Endothelial cell (in vitro differentiated cells): Measurements from ENCODE around the gene SAMD4B. TPM values are rescaled to one million over a fixed set of nuclear protein-coding genes. Genes with fewer than 3 reads are reported as not detected.
"Not testable (repeated sequence)": the region's sequence is repeated elsewhere in the genome, so short reads cannot be mapped to it uniquely, and the experiment has no call there.

Experiments
- DNase-seq: peaks from one replicate; pipeline ENCODE4 v3.0.0; 2021; ENCODE audit warnings: low spot score
- H3K27ac Mint-ChIP-seq: one replicate; pipeline ENCODE4 v1.8.0; 2021; ENCODE audit warnings: mixed read lengths, inconsistent platforms; ENCODE audit not compliant: unreplicated experiment
- H3K27me3 Mint-ChIP-seq: one replicate; pipeline ENCODE4 v1.8.0; 2021; ENCODE audit warnings: mild to moderate bottlenecking, moderate library complexity, mixed read lengths, inconsistent platforms; ENCODE audit not compliant: unreplicated experiment
- H3K36me3 Mint-ChIP-seq: one replicate; pipeline ENCODE4 v1.8.0; 2021; ENCODE audit warnings: mild to moderate bottlenecking, low read depth, mixed read lengths, inconsistent platforms; ENCODE audit not compliant: unreplicated experiment
- H3K4me1 Mint-ChIP-seq: one replicate; pipeline ENCODE4 v1.8.0; 2021; ENCODE audit warnings: mild to moderate bottlenecking, mixed read lengths, inconsistent platforms; ENCODE audit not compliant: unreplicated experiment
- H3K4me3 Mint-ChIP-seq: one replicate; pipeline ENCODE4 v1.8.0; 2021; ENCODE audit warnings: mild to moderate bottlenecking, mixed read lengths, inconsistent platforms; ENCODE audit not compliant: unreplicated experiment
- H3K9me3 Mint-ChIP-seq: one replicate; pipeline ENCODE4 v1.8.0; 2021; ENCODE audit warnings: mixed read lengths, inconsistent platforms; ENCODE audit not compliant: unreplicated experiment
- CTCF ChIP-seq: fragments of 200-600 bp; sonication (generic); IDR thresholded peaks from one replicate; pipeline ENCODE4 v1.5.0; 2021; ENCODE audit warnings: antibody characterized with exemption; ENCODE audit not compliant: unreplicated experiment
- total RNA-seq: library from RNA; stranded (reverse); fragmentation: NEBNext Ultra II Directional; extraction: Animal tissue kit (Norgen Biotek cat#: 25700); gene quantifications from one replicate; pipeline ENCODE4 v1.2.1, GENCODE V29; 2021; ENCODE audit not compliant: unreplicated experiment

Gene SAMD4B
- total RNA-seq, 1 donor from 2014 or later = 127 TPM

DNA sequence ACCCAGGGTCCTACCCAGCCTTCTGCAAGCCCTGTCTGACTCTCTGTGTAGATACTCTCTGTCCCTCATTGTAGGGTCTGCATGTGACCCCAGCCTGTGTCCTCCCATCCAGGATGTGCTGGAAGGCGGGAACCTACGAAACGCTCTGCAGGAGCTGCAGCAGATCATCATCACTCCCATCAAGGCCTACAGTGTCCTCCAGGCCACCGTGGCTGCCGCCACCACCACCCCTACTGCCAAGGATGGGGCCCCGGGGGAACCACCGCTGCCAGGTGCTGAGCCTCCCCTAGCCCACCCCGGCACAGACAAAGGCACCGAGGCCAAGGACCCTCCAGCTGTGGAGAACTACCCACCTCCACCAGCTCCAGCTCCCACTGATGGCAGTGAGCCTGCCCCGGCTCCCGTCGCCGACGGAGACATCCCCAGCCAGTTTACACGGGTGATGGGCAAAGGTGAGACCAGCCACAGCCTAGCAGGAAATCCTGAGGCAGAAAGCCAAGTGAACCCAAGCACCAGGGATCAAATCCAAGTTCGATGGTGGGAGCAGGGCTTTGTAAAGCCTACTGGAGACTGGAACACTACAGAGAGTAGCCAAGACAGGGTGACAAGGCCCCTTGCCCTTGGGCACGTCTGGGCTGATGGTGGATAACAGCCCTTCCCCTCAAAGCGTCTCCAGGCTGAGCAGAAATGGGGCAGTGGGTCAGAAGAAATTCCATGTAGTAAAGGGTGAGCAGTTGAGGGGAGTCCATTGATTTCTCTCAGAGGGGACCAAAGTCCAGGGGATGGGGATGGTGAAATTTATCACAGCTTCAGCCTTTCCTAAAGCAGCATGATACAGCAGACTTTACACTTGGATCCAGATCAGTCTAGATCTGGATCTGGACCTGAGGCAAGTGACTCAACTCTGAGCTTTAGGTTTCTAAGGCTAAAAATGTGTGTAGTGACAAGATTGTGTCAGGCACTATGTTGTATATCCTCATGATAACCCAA lies 35.4 kb downstream of the SAMD4B start:
- H3K36me3 Mint-ChIP-seq = peaks cover 61% of the 10 kb centered on the region
- H3K4me1 Mint-ChIP-seq = no peaks in the 10 kb centered on the region
- no peak overlapping the region for H3K4me3 Mint-ChIP-seq
- H3K9me3 Mint-ChIP-seq = no peaks in the 10 kb centered on the region
- TF ChIP-seq CTCF = no peak
- H3K27me3 Mint-ChIP-seq = peaks cover 23% of the 10 kb centered on the region
- no peak for DNase-seq
- H3K27ac Mint-ChIP-seq = no peak overlapping the region

- H3K4me1 Mint-ChIP-seq, DNase-seq, H3K27ac Mint-ChIP-seq, H3K9me3 Mint-ChIP-seq: not testable (repeated sequence)
- Mint-ChIP-seq H3K4me3 (peak overlapping the region; percentile 71), H3K27me3 (peaks cover 24% of the 10 kb centered on the region), H3K36me3 (peaks cover 67% of the 10 kb centered on the region)
Measured at GRCh38 chr19:39379366-39379765, 37.1 kb downstream of the SAMD4B start.

DNA sequence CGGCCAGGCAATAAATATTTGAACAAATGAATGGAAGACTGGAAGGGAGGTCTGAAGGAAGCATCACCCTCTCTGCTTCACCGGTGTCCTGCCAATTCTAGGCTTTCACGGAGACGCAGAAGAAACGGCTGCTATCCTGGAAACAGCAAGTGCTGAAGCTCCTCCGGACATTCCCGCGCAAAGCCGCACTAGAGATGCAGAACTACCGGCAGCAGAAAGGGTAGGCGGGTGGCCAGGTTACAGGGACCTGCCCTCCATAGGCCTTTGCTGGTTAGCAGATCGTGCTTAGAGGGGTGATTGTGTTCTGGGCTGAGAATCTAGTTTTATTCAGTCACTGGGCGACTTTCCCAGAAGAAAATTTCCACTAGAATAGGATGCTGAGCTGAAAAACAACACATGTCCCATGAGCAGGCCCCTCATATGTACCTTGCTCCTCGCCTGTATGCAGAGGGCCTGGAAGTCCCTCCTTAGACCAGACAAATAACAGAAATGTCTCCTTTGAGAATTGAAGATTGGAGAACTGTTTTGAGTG lies 37.7 kb downstream of the SAMD4B start:
- TF ChIP-seq CTCF = no peak
- no peaks in the 10 kb centered on the region for H3K9me3 Mint-ChIP-seq
- H3K4me3 Mint-ChIP-seq = peak overlapping the region; percentile 28
- H3K27me3 Mint-ChIP-seq = peaks cover 21% of the 10 kb centered on the region
- DNase-seq = no peak
- no peaks in the 10 kb centered on the region for H3K4me1 Mint-ChIP-seq
- H3K27ac Mint-ChIP-seq = no peak overlapping the region
- peaks cover 65% of the 10 kb centered on the region for H3K36me3 Mint-ChIP-seq

- Mint-ChIP-seq H3K36me3 (peaks cover 62% of the 10 kb centered on the region), H3K4me1 (no peaks in the 10 kb centered on the region), H3K27ac (no peak overlapping the region), H3K9me3 (no peaks in the 10 kb centered on the region), H3K27me3 (peaks cover 21% of the 10 kb centered on the region), H3K4me3 (peak overlapping the region; percentile 44)
- TF ChIP-seq CTCF = no peak
- no peak for DNase-seq
Measured at GRCh38 chr19:39380521-39381502, 38.6 kb downstream of the SAMD4B start.
